Caco-2 (cell line): ENCODE results near the gene DQX1. TPM values are rescaled to one million over a fixed set of nuclear protein-coding genes. Genes with fewer than 3 reads are reported as not detected.

ENCODE experiments used
- BruUV-seq: library from RNA; stranded (reverse); fragments of 400-500 nt; replicated peaks from 2 replicates; lab custom pipeline; 2021; lab: Mats Ljungman, UMichigan
- CTCF ChIA-PET: fragments of 300-600 bp; sonication (Branson Sonifier 250); formaldehyde crosslinking; loops from one replicate; lab custom pipeline; 2022; ENCODE audit warnings: antibody characterized with exemption; lab: Charles Lee
- POLR2A ChIA-PET: fragments of 300-600 bp; sonication (Branson Sonifier 250); formaldehyde crosslinking; loops from one replicate; lab custom pipeline; 2022; ENCODE audit warnings: antibody characterized with exemption; lab: Charles Lee
- DNase-seq, 2 experiments: peaks; one replicate each; pipeline versions ENCODE4 v3.0.0 to v3.0.0-alpha.2; 2020 to 2022
- H3K27me3 ChIP-seq: replicated peaks from 2 replicates; pipeline ENCODE4 v1.6.0; 2011; ENCODE audit warnings: low read length; ENCODE audit not compliant: control insufficient read depth, insufficient read depth
- H3K36me3 ChIP-seq: 2 replicates; pipeline ENCODE4 v1.5.1; 2011; ENCODE audit warnings: low read length; ENCODE audit not compliant: control insufficient read depth, insufficient read depth
- H3K4me1 ChIP-seq: fragments of 250-450 bp; sonication (Bioruptor Pico); 2 replicates; pipeline ENCODE4 v1.5.1; 2020; ENCODE audit warnings: mild to moderate bottlenecking
- H3K4me3 ChIP-seq: 2 replicates; pipeline ENCODE4 v1.5.1; 2011; ENCODE audit warnings: low read depth, mild to moderate bottlenecking, control low read depth, low read length
- H3K9me3 ChIP-seq: fragments of 250-450 bp; sonication (Bioruptor Pico); 2 replicates; pipeline ENCODE4 v1.5.1; 2020; ENCODE audit warnings: mild to moderate bottlenecking, moderate library complexity
- H3K27ac Mint-ChIP-seq: one replicate; pipeline ENCODE4 v1.8.0; 2022; ENCODE audit warnings: mixed read lengths; ENCODE audit not compliant: unreplicated experiment
- H3K27me3 Mint-ChIP-seq: one replicate; pipeline ENCODE4 v1.8.0; 2022; ENCODE audit warnings: mixed read lengths; ENCODE audit not compliant: insufficient read depth, unreplicated experiment
- H3K36me3 Mint-ChIP-seq: one replicate; pipeline ENCODE4 v1.8.0; 2022; ENCODE audit warnings: mild to moderate bottlenecking, mixed read lengths; ENCODE audit not compliant: insufficient read depth, unreplicated experiment
- H3K4me1 Mint-ChIP-seq: one replicate; pipeline ENCODE4 v1.8.0; 2022; ENCODE audit warnings: low read depth, mixed read lengths; ENCODE audit not compliant: unreplicated experiment
- H3K4me3 Mint-ChIP-seq: one replicate; pipeline ENCODE4 v1.8.0; 2022; ENCODE audit warnings: mild to moderate bottlenecking, moderate library complexity, mixed read lengths; ENCODE audit not compliant: unreplicated experiment
- H3K9me3 Mint-ChIP-seq: one replicate; pipeline ENCODE4 v1.8.0; 2022; ENCODE audit warnings: mixed read lengths; ENCODE audit not compliant: unreplicated experiment
- intact Hi-C: fragments of 100-400 bp; cut with micrococcal nuclease; formaldehyde crosslinking; loops from one replicate; pipeline ENCODE4 v1.10.0; 2022; ENCODE audit not compliant: unreplicated experiment
- total RNA-seq: library from RNA; stranded (reverse); gene quantifications from 2 replicates; pipeline ENCODE4 v1.2.3, GENCODE V29; 2022
- TF ChIP-seq, protein P1 (sequence below), 2 experiments: fragments of 200-600 bp in 1 of 2; IDR thresholded peaks; 1 replicate in 1 of 2; 2 replicates in 1 of 2; pipeline versions ENCODE4 v1.5.1 to v1.8.0; 2011 to 2022; ENCODE audit warnings: antibody characterized with exemption in 1 of 2, control low read depth in 1 of 2, inconsistent platforms in 1 of 2, low read depth in 1 of 2, low read length in 1 of 2, mild to moderate bottlenecking in 1 of 2, moderate library complexity in 1 of 2; ENCODE audit not compliant: insufficient read depth in 1 of 2, severe bottlenecking in 1 of 2, unreplicated experiment in 1 of 2

Gene DQX1
- total RNA-seq, 1 experiment from 2014 or later, result 0.50 TPM

DNA sequence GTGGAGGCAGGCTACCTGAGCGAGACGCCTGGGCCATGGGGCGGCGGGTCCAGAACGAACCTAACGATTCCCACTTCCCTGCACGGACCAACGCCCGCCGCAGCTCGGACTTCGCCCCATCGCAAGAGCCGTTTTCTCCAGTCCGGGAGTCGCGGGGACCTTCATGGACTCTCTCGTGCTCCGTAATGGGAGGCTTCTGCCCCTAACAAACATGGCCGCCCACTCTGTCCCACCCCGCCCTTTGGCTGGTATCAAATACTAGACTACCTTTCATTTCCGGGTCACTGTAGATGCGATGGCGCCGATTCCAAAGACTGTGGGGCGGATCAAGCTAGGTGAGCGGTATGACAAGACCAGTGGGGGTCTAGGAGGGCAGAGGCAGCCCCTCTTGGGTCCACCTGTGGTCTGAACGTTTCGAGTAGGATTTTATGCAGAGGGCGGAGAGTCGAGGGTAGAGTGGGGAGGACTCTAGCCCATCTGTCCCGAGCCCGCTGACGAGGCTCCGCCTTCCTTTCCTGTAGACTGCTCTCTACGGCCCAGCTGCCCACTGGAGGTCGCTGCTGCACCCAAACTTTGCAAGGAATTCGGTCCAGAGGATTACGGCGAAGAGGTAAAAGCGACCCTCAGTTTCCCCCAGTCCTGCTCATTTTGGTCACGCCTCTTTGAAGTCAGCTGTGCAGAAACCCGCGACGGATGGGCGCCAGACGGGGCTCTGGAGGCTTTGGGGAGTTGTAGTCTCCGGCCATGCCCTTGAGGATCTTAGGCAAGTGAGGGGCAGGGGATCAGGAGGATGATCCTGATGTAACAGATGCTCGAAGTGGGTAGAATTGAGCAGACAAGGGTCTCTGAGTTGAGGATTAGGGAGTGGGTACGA is 43.0 kb downstream of the DQX1 start, which contains the start of the genes CCDC142 and TTC31:
Gene CCDC142, minus strand, starts transcription at position 198 of the 874 bp plus-strand sequence. Its CDS starts 161 bp downstream, at position 37.
Gene TTC31, plus strand, starts transcription at position 281 of the 874 bp plus-strand sequence. Its CDS starts 15 bp downstream, at position 296.
- TF ChIP-seq, protein P1, sequence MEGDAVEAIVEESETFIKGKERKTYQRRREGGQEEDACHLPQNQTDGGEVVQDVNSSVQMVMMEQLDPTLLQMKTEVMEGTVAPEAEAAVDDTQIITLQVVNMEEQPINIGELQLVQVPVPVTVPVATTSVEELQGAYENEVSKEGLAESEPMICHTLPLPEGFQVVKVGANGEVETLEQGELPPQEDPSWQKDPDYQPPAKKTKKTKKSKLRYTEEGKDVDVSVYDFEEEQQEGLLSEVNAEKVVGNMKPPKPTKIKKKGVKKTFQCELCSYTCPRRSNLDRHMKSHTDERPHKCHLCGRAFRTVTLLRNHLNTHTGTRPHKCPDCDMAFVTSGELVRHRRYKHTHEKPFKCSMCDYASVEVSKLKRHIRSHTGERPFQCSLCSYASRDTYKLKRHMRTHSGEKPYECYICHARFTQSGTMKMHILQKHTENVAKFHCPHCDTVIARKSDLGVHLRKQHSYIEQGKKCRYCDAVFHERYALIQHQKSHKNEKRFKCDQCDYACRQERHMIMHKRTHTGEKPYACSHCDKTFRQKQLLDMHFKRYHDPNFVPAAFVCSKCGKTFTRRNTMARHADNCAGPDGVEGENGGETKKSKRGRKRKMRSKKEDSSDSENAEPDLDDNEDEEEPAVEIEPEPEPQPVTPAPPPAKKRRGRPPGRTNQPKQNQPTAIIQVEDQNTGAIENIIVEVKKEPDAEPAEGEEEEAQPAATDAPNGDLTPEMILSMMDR (IDR thresholded peaks at IDR 0.05; ENCODE audit: insufficient read depth in 1 of 2, low read depth in 1 of 2, low read length in 1 of 2, severe bottlenecking in 1 of 2, unreplicated experiment in 1 of 2), result peak; percentile 89 to 95
- H3K4me1 Mint-ChIP-seq, result peaks cover 25% of the 10 kb centered on the region
- ChIA-PET POLR2A (interaction anchor here (0.8 to 1.3 kb wide), 3 partner anchors 10 to 47 kb away, joined by 3 to 4 read pairs (median 3); partner anchors contain the start of genes AUP1 and HTRA2), CTCF (interaction anchor here (0.6 to 2.0 kb wide), 14 partner anchors 10 to 107 kb away, joined by 3 to 8 read pairs (median 6); partner anchors contain the start of genes MRPL53, PCGF1 and WBP1)
- Histone ChIP-seq H3K36me3 (peaks cover 3% of the 10 kb centered on the region; the same call in 1 of the 2 replicates), H3K4me3 (peak within 1 kb of the TSS; percentile 76), H3K9me3 (no peaks in the 10 kb centered on the region), H3K4me1 (peaks cover 12% of the 10 kb centered on the region), H3K27me3 (no peaks in the 10 kb centered on the region)
- H3K27ac Mint-ChIP-seq, result peak within 1 kb of the TSS; percentile 90
- peaks cover 64% of the 10 kb centered on the region for H3K36me3 Mint-ChIP-seq
- BruUV-seq, result TSS peak; percentile 87
- DNase-seq, result peak; percentile 95 to 96
- H3K9me3 Mint-ChIP-seq, result no peaks in the 10 kb centered on the region
- peak within 1 kb of the TSS; percentile 82 for H3K4me3 Mint-ChIP-seq
- intact Hi-C loops, result loop anchor here (1.0 to 2.0 kb wide), 9 partner anchors 11 to 104 kb away; partner anchors contain the start of genes AUP1, HTRA2, LBX2 and MRPL53
- no peaks in the 10 kb centered on the region for H3K27me3 Mint-ChIP-seq

DNA sequence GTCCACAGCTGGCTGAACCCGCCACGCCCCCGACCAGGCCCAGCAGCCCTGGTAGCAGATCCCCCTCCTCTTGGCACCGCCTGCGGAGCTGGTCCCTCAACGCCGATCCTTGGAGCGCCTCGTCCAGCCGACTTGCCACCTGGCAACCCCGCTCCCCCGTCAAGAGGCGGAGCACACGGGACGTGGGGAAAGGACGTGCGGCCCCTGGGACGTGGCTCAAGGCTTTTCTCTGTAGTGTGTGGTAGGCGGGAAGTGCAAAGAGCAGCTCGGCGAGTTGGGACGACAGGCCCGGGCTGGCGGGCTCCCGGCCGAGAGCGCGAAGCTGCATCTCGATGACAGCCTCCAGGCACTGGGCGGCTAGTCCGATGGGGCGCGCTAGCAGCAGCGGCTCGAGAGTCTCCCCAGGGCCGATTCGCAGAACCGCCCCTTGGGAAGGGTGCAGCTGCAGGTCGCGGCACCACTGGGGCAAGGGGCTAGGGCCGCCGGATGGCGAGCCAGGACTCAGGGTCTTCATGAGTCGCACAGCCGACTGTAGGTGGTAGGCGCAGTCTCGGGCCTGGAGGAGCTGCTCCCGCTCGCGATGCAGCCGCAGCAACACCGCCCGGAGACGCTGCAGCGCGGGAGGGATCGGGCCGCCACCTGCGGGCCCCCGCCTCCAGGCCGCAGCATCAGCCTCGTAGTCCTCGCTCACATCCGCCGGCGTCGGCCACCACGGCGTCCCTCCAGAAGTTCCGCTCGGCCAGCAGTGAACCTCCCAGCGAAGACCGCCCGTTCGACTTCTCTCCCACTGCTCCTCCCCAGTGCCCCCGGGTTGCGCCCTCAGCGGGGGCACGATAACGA is 43.9 kb downstream of the DQX1 start:
- Mint-ChIP-seq H3K4me1 (peaks cover 25% of the 10 kb centered on the region), H3K27ac (peak overlapping the region; percentile 90), H3K4me3 (peak overlapping the region; percentile 82), H3K9me3 (no peaks in the 10 kb centered on the region), H3K36me3 (peaks cover 69% of the 10 kb centered on the region), H3K27me3 (no peaks in the 10 kb centered on the region)
- peaks cover 3% of the 10 kb centered on the region; the same call in 1 of the 2 replicates for H3K36me3 ChIP-seq
- intact Hi-C loops, result loop anchor here (2.0 kb wide), 1 partner anchor 67 kb away; no protein-coding TSS in a partner anchor
- ChIA-PET POLR2A (interaction anchor here (0.8 to 1.8 kb wide), 4 partner anchors 9 to 24 kb away, joined by 3 to 7 read pairs (median 4); partner anchors contain the start of genes LBX2 and WBP1), CTCF (interaction anchor here (0.6 to 2.0 kb wide), 12 partner anchors 9 to 108 kb away, joined by 3 to 8 read pairs (median 6); partner anchors contain the start of genes MRPL53, PCGF1 and WBP1)
- H3K27me3 ChIP-seq, result no peaks in the 10 kb centered on the region
- BruUV-seq, result no TSS peak
- peak overlapping the region; percentile 76 for H3K4me3 ChIP-seq
- TF ChIP-seq, protein P1 (IDR thresholded peaks at IDR 0.05; ENCODE audit: insufficient read depth in 1 of 2, low read depth in 1 of 2, low read length in 1 of 2, severe bottlenecking in 1 of 2, unreplicated experiment in 1 of 2), result no peak
- DNase-seq, result peak in 1 of 2 experiments; percentile 23
- peaks cover 8% of the 10 kb centered on the region for H3K4me1 ChIP-seq
- no peaks in the 10 kb centered on the region for H3K9me3 ChIP-seq
